RWPE1 (cell line): ENCODE data around the gene FFAR3.

Experiments used
- CTCF ChIA-PET: fragments of 350-600 bp; sonication (Branson Sonifier 250); formaldehyde crosslinking; extraction: SDS; loops from one replicate; lab custom pipeline; 2021; lab: Yijun Ruan, JAX
- POLR2A ChIA-PET: fragments of 400-600 bp; formaldehyde crosslinking; extraction: SDS; loops from one replicate; lab custom pipeline; 2020; ENCODE audit warnings: antibody characterized with exemption; ENCODE audit not compliant: low non-redundant PET; lab: Yijun Ruan, JAX
- DNase-seq: peaks from one replicate; pipeline ENCODE4 v3.0.0; 2012; ENCODE audit warnings: low spot score
- H3K27ac ChIP-seq: fragments of 450-650 bp; 2 replicates; pipeline ENCODE4 v1.5.1; 2017
- CTCF ChIP-seq: fragments of 450-650 bp; conservative IDR thresholded peaks from 2 replicates; pipeline ENCODE4 v1.5.1; 2017; ENCODE audit warnings: low read depth, mild to moderate bottlenecking

The FFAR3 gene

GRCh38 chr19:35336166-35336955 is 21.9 kb upstream of the FFAR3 start:
- CTCF ChIA-PET: no interaction called here
- no peak for DNase-seq
- no peak overlapping the region for H3K27ac ChIP-seq
- no peak for TF ChIP-seq CTCF
- POLR2A ChIA-PET: no interaction called here

GRCh38 chr19:35337097-35337983 is 20.9 kb upstream of the FFAR3 start:
- ChIA-PET POLR2A (no interaction called here), CTCF (interaction anchor here (1.1 kb wide), 1 partner anchor 16 kb away, joined by 3 read pairs; no protein-coding TSS in a partner anchor)
- TF ChIP-seq CTCF: no peak
- no peak for DNase-seq
- H3K27ac ChIP-seq: no peak overlapping the region

- ChIA-PET POLR2A (no interaction called here), CTCF (interaction anchor here (1.1 kb wide), 1 partner anchor 15 kb away, joined by 3 read pairs; no protein-coding TSS in a partner anchor)
- no peak for DNase-seq
- no peak for TF ChIP-seq CTCF
- H3K27ac ChIP-seq: no peak overlapping the region
Measured at GRCh38 chr19:35337984-35338296, 20.3 kb upstream of the FFAR3 start.

- ChIA-PET POLR2A (no interaction called here), CTCF (no interaction called here)
- no peak for DNase-seq
- no peak for TF ChIP-seq CTCF
- H3K27ac ChIP-seq: no peak overlapping the region
Measured at GRCh38 chr19:35340431-35340830, 17.8 kb upstream of the FFAR3 start.

GRCh38 chr19:35341006-35341405 is 17.3 kb upstream of the FFAR3 start:
- DNase-seq: no peak
- no peak for TF ChIP-seq CTCF
- CTCF ChIA-PET: interaction anchor here (0.7 kb wide), 1 partner anchor 1452 kb away, joined by 3 read pairs; no protein-coding TSS in a partner anchor

GRCh38 chr19:35341565-35342225 is 16.6 kb upstream of the FFAR3 start:
- POLR2A ChIA-PET: no interaction called here
- H3K27ac ChIP-seq: no peak overlapping the region
- DNase-seq: no peak
- CTCF ChIA-PET: interaction anchor here (0.7 kb wide), 1 partner anchor 1453 kb away, joined by 3 read pairs; no protein-coding TSS in a partner anchor
- no peak for TF ChIP-seq CTCF

More at GRCh38 chr19:35341006-35341405, 17.3 kb upstream of the FFAR3 start:
- no peak overlapping the region for H3K27ac ChIP-seq
- POLR2A ChIA-PET: no interaction called here
